Endothelial cell of umbilical vein (primary cell): ENCODE data around the gene WNT11. TPM values are rescaled to one million over a fixed set of nuclear protein-coding genes. Genes with fewer than 3 reads are reported as not detected.

ENCODE experiments used
- BruUV-seq: library from RNA; stranded (reverse); fragments of 400-500 nt; replicated peaks from 2 replicates; lab custom pipeline; 2021; lab: Mats Ljungman, UMichigan
- CTCF ChIA-PET: fragments of 300-600, 350-600 bp; sonication (Branson Sonifier 250); formaldehyde crosslinking; loops from one replicate; lab custom pipeline; 2021; ENCODE audit warnings: antibody characterized with exemption, inconsistent platforms; lab: Charles Lee
- POLR2A ChIA-PET: fragments of 300-600, 350-600 bp; sonication (Branson Sonifier 250); formaldehyde crosslinking; loops from one replicate; lab custom pipeline; 2021; ENCODE audit warnings: antibody characterized with exemption, inconsistent platforms; lab: Charles Lee
- DNase-seq: peaks from one replicate; pipeline ENCODE4 v3.0.0-alpha.2; 2011; ENCODE audit warnings: low read depth, low spot score
- FAIRE-seq: peaks from 2 replicates; lab custom pipeline; 2011; peaks lifted over from hg19 to GRCh38; lab: Jason Lieb, UNC
- H2AFZ ChIP-seq: 2 replicates; pipeline ENCODE4 v1.6.0; 2012; ENCODE audit warnings: low read depth, low read length, control low read depth, inconsistent platforms
- H3K27ac ChIP-seq: 2 replicates; pipeline ENCODE4 v1.5.1; 2011; ENCODE audit warnings: low read depth, mild to moderate bottlenecking, control low read depth, low read length, moderate library complexity; ENCODE audit not compliant: insufficient read depth
- H3K27me3 ChIP-seq, 2 experiments: 2 replicates each; pipeline versions ENCODE4 v1.6.0 to v1.6.1; 2011; ENCODE audit warnings: low read length in 2 of 2, mixed read lengths in 1 of 2; ENCODE audit not compliant: control insufficient read depth in 2 of 2, insufficient read depth in 2 of 2
- H3K36me3 ChIP-seq, 2 experiments: 2 replicates in 1 of 2; 3 replicates in 1 of 2; pipeline ENCODE4 v1.5.1; 2011; ENCODE audit warnings: low read length in 2 of 2, mild to moderate bottlenecking in 1 of 2, moderate library complexity in 1 of 2; ENCODE audit not compliant: control insufficient read depth in 2 of 2, insufficient read depth in 2 of 2; ENCODE audit errors: extremely low read depth in 1 of 2
- H3K4me1 ChIP-seq: 3 replicates; pipeline ENCODE4 v1.5.1; 2011; ENCODE audit warnings: mild to moderate bottlenecking, low read length; ENCODE audit not compliant: control insufficient read depth, insufficient read depth; ENCODE audit errors: extremely low read depth
- H3K4me2 ChIP-seq: 2 replicates; pipeline ENCODE4 v1.6.1; 2011; ENCODE audit warnings: low read length, control low read depth, mixed read lengths; ENCODE audit not compliant: insufficient read depth
- H3K4me3 ChIP-seq, 3 experiments: fragments of 200-600 bp in 1 of 3; sonication (generic), shearing (Covaris generic) in 1 of 3; replicated peaks in 1 of 3; 2 replicates each; pipeline ENCODE4 v1.5.1; 2011 to 2016; ENCODE audit warnings: control low read depth in 3 of 3, low read length in 3 of 3, mild to moderate bottlenecking in 2 of 3, inconsistent platforms in 1 of 3, low read depth in 1 of 3, moderate library complexity in 1 of 3; ENCODE audit not compliant: insufficient read depth in 1 of 3
- H3K79me2 ChIP-seq: 2 replicates; pipeline ENCODE4 v1.6.0; 2012; ENCODE audit warnings: low read length, inconsistent platforms; ENCODE audit not compliant: control insufficient read depth, insufficient read depth
- H3K9ac ChIP-seq: replicated peaks from 2 replicates; pipeline ENCODE3; 2011; ENCODE audit warnings: low read length, control low read depth; ENCODE audit not compliant: insufficient read depth; ENCODE audit errors: extremely low read depth
- H3K9me1 ChIP-seq: replicated peaks from 3 replicates; pipeline ENCODE4 v1.6.0; 2011; ENCODE audit warnings: mild to moderate bottlenecking, low read length; ENCODE audit not compliant: control insufficient read depth, insufficient read depth; ENCODE audit errors: extremely low read depth
- H3K9me3 ChIP-seq: replicated peaks from 2 replicates; pipeline ENCODE4 v1.5.1; 2012; ENCODE audit warnings: low read length, inconsistent platforms; ENCODE audit not compliant: control insufficient read depth, insufficient read depth
- H4K20me1 ChIP-seq: replicated peaks from 2 replicates; pipeline ENCODE3; 2011; ENCODE audit warnings: mild to moderate bottlenecking, low read length; ENCODE audit not compliant: control insufficient read depth, insufficient read depth; ENCODE audit errors: extremely low read depth
- EZH2 ChIP-seq: IDR thresholded peaks from 2 replicates; pipeline ENCODE4 v1.6.1; 2012; ENCODE audit warnings: borderline replicate concordance, low read depth, mild to moderate bottlenecking, moderate library complexity, low read length, inconsistent platforms; ENCODE audit not compliant: severe bottlenecking
- FOS ChIP-seq: IDR thresholded peaks from 2 replicates; pipeline ENCODE4 v1.6.1; 2011; ENCODE audit warnings: mild to moderate bottlenecking, low read length, moderate library complexity, borderline replicate concordance; ENCODE audit not compliant: insufficient read depth
- GATA2 ChIP-seq: IDR thresholded peaks from 2 replicates; pipeline ENCODE4 v1.7.0; 2011; ENCODE audit warnings: low read depth, mild to moderate bottlenecking, moderate library complexity, mixed read lengths, low read length; ENCODE audit not compliant: insufficient read length, insufficient read depth
- JUN ChIP-seq: IDR thresholded peaks from 2 replicates; pipeline ENCODE4 v1.6.1; 2011; ENCODE audit warnings: borderline replicate concordance, low read depth; ENCODE audit not compliant: insufficient read length, insufficient read depth
- MYC ChIP-seq: IDR thresholded peaks from one replicate; pipeline ENCODE4 v1.6.1; 2011; ENCODE audit warnings: mild to moderate bottlenecking, low read depth, low read length
- POLR2A ChIP-seq: IDR thresholded peaks from 2 replicates; pipeline ENCODE4 v1.6.1; 2012; ENCODE audit warnings: low read depth, mild to moderate bottlenecking, control low read depth, low read length
- POLR2AphosphoS5 ChIP-seq: IDR thresholded peaks from 2 replicates; pipeline ENCODE4 v1.6.1; 2012; ENCODE audit warnings: low read depth, mild to moderate bottlenecking, control low read depth, low read length, moderate library complexity; ENCODE audit not compliant: insufficient read depth
- dilution Hi-C: fragments of 300-500 bp; cut with MboI; formaldehyde crosslinking; loops from one replicate; pipeline ENCODE4 v1.15.0; 2019; ENCODE audit warnings: low sequenced_read_pairs; ENCODE audit not compliant: extremely low pct_ligation_motif_present
- intact Hi-C: fragments of 100-400 bp; cut with micrococcal nuclease; formaldehyde crosslinking; loops from one replicate; pipeline ENCODE4 v1.10.0; 2022
- polyA plus RNA-seq, 4 experiments: library from polyadenylated mRNA; depleted of rRNA in 3 of 4; stranded (reverse) in 3 of 4; unstranded in 1 of 4; fragments of >200 nt; gene quantifications; 2 replicates each; pipeline versions ENCODE4 v1.2.1 to v1.2.3, GENCODE V29; 2011 to 2012; ENCODE audit warnings: missing spikeins in 1 of 4
- total RNA-seq: library from RNA; stranded (reverse); gene quantifications from 2 replicates; pipeline ENCODE4 v1.2.3, GENCODE V29; 2021
- TF ChIP-seq, protein P1 (sequence below), 2 donors: IDR thresholded peaks; 1 replicate in 1 of 2; 2 replicates in 1 of 2; pipeline ENCODE4 v1.5.1; 2011; ENCODE audit warnings: low read length in 2 of 2, mild to moderate bottlenecking in 2 of 2, moderate library complexity in 2 of 2, control low read depth in 1 of 2, inconsistent platforms in 1 of 2, low read depth in 1 of 2; ENCODE audit not compliant: insufficient read depth in 1 of 2; ENCODE audit errors: extremely low read depth in 1 of 2
- TF ChIP-seq, protein P2 (sequence below): IDR thresholded peaks from 2 replicates; pipeline ENCODE4 v1.6.1; 2011; ENCODE audit not compliant: insufficient read depth, insufficient read length

WNT11 gene
- total and polyA plus RNA-seq, 2 donors (not counting 3 experiments of a cell fraction or from before 2014, with no cell fraction given): not detected

DNA sequence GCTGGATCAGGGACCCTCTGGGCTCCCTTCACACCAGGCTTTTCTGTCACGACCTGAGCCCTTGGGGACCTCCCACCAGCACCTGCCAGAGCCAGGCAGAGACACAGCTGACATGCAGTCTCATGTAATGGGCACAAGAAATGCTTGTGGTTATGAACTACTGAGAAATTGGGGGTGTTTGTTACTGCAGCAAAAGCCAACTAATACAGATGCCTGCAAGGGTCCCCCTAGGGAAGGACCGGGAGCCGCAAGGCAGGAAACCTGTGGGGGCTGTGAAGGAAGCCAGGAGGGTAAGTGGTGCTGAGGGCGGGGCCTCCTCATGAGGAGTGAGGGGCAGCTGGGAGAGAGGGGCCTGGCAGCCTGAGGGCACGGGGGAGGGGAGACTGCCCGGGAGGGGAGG is 16.6 kb downstream of the WNT11 start:
- Histone ChIP-seq H3K79me2 (no peaks in the 10 kb centered on the region), H3K9me1 (no peaks in the 10 kb centered on the region), H3K9ac (no peak overlapping the region), H3K4me3 (no peak overlapping the region), H4K20me1 (no peaks in the 10 kb centered on the region), H3K9me3 (no peaks in the 10 kb centered on the region), H3K36me3 (no peaks in the 10 kb centered on the region), H3K4me2 (no peak overlapping the region), H3K27me3 (no peaks in the 10 kb centered on the region), H3K4me1 (no peaks in the 10 kb centered on the region), H3K27ac (no peak overlapping the region), H2AFZ (no peak overlapping the region)
- no TSS peak for BruUV-seq
- ChIA-PET CTCF (interaction anchor here (0.6 to 1.8 kb wide), 2 partner anchors 18 to 19 kb away, joined by 3 to 4 read pairs; no protein-coding TSS in a partner anchor), POLR2A (no interaction called here)
- TF ChIP-seq EZH2: no peak
- TF ChIP-seq MYC: no peak
- TF ChIP-seq, protein P1, sequence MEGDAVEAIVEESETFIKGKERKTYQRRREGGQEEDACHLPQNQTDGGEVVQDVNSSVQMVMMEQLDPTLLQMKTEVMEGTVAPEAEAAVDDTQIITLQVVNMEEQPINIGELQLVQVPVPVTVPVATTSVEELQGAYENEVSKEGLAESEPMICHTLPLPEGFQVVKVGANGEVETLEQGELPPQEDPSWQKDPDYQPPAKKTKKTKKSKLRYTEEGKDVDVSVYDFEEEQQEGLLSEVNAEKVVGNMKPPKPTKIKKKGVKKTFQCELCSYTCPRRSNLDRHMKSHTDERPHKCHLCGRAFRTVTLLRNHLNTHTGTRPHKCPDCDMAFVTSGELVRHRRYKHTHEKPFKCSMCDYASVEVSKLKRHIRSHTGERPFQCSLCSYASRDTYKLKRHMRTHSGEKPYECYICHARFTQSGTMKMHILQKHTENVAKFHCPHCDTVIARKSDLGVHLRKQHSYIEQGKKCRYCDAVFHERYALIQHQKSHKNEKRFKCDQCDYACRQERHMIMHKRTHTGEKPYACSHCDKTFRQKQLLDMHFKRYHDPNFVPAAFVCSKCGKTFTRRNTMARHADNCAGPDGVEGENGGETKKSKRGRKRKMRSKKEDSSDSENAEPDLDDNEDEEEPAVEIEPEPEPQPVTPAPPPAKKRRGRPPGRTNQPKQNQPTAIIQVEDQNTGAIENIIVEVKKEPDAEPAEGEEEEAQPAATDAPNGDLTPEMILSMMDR (IDR thresholded peaks at IDR 0.05; ENCODE audit: extremely low read depth in 1 of 2, insufficient read depth in 1 of 2, low read depth in 1 of 2, low read length in 2 of 2): no peak
- TF ChIP-seq POLR2A: no peak
- no peak for TF ChIP-seq JUN
- no peak for TF ChIP-seq POLR2AphosphoS5
- TF ChIP-seq FOS: no peak
- no peak for TF ChIP-seq GATA2
- TF ChIP-seq, protein P2, sequence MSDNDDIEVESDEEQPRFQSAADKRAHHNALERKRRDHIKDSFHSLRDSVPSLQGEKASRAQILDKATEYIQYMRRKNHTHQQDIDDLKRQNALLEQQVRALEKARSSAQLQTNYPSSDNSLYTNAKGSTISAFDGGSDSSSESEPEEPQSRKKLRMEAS: no peak
- intact Hi-C loops: no loop called here
- DNase-seq (no peak), FAIRE-seq (no peak)
- dilution Hi-C loops: no loop called here
